GM19372 (cell line): ENCODE results near the gene MMP24.
"Not testable (repeated sequence)": the region's sequence is repeated elsewhere in the genome, so short reads cannot be mapped to it uniquely, and the experiment has no call there.

ENCODE experiments used
- ATAC-seq: cut with Tn5 transposase; IDR thresholded peaks from one replicate; pipeline ENCODE4 v1.9.1; 2021; ENCODE audit warnings: mild to moderate bottlenecking, low read depth, moderate library complexity; ENCODE audit not compliant: unreplicated experiment

MMP24 gene

DNA sequence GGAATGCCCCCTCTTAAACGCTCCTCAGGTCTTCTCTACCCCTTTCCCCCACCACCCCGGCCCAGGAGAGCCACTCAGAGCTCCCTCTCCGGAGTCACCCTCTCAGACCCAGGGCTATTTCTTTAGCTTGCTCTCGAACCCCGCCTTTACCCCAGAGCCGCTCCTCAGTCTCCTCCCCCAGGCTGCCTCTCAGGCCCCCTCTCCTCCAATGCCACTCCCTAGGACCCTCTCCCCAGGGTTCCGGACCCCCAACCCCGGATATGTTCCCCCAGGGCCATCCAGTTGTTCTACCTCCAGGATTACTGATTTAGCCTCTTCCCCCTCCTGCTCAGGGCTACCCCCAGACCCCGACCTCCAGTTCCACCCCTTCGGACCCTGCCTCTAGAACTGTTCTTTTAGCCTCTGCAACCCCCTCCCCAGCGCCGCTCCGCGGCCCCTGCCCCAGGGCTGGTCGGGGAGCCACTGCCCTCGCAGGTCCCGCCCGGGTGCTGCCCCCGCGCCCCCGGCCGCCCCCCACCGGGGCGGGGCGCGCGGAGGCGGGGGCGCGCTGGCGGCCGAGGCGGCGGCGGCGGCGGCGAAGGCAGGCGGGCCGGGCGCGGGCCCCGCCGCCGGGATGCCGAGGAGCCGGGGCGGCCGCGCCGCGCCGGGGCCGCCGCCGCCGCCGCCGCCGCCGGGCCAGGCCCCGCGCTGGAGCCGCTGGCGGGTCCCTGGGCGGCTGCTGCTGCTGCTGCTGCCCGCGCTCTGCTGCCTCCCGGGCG lies at the start of gene MMP24:
TSS of gene MMP24 (plus strand) at position 565 of the 758 bp plus-strand sequence. CDS start at position 614, 49 bp downstream.
- no peak for ATAC-seq

DNA sequence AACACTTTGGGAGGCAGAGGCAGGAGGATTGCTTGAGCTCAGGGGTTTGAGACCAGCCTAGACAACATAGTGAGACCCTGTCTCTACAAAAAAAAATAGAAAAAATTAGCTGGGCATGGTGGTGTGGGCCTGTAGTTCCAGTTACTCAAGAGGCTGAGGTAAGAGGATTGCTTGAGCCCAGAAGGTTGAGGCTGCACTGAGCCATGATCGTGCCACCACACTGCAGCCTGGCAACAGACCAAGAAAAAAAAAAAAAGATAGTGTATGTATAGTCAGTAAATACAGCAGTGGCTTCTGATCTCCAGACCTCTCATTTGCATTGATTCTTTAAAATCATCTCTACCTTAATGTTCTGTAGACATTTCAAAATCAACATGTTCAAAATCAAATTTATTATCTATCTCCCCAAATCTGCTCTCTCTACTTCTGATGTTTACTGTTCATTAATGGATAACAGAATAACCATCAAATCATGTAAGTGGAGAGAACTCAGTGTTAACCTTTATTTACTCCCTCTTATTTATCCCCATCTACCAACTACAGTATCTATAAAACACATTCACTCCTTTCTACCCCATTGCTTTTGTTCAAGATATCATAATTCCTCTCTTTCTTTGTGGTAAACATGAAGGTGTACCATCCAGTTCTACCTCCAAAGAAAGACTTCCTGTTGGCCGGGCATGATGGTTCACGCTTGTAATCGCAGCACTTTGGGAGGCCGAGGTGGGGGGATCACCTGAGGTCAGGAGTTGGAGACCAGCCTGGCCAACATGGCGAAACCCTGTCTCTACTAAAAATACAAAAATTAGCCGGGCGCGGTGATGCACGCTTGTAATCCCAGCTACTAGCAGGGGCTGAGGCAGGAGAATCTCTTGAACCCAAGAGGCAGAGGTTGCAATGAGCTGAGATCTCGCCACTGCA lies 46.9 kb upstream of the MMP24 start:
- no peak for ATAC-seq

DNA sequence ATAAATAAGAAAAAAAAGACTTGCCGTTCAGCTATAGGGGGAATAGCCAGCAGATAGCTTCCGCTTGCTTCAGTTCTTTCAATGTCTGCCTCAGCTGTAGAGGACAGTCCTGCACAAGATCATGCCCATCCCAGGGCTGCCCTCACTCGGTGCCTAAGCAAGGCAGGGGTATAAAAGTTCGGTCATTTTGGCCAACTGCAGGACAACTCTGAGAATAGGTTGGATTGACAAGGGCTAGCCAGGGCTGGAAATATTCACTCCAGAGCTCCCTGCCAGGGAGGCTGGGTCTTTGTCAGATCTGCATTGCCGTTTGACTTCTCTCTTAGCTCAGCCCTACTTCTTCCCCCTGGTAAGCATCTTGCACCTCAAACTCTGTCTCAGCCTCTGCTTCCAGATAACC lies 46.2 kb upstream of the MMP24 start:
- ATAC-seq = no peak

DNA sequence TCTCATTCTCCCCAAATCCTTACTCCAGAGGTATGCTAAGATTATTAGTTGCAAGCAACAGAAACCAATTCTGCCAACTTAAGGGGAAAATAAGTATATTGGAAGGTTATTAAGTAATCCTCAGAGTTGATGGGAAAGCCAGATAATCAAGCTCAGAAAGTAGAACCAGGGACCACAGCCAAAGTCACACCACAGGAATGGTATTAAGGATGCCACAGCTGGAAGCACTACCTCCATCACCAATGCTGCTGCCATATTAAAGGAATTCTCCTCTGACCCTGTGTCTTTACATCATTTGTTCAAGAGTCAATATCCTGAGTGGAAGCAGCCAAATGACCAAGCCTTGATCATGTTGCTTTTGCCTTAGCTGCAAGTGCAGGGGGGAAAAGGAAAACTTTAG lies 44.8 kb upstream of the MMP24 start:
- ATAC-seq = no peak

- not testable (repeated sequence) for ATAC-seq
Measured at GRCh38 chr20:35186691-35187289, 39.7 kb upstream of the MMP24 start.

- ATAC-seq = no peak
Measured at GRCh38 chr20:35187584-35188190, 38.8 kb upstream of the MMP24 start.

DNA sequence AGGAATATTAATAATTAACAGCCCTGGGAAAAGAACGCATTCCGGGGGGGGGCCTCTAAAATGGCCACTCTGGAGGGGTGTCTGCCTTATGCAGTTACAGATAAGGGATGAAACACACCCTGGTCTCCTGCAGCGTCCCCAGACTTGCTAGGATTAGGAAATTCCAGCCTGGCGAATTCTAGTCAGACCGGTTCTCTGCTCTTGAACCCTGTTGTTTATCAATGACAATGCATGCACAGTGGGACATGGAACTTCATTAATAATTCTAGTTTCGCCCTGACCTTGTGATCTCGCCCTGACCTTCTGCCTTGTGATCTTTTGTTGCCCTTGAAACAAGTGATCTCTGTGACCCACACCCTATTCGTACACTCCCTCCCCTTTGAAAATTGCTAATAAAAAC lies 37.3 kb upstream of the MMP24 start:
- ATAC-seq = not testable (repeated sequence)

DNA sequence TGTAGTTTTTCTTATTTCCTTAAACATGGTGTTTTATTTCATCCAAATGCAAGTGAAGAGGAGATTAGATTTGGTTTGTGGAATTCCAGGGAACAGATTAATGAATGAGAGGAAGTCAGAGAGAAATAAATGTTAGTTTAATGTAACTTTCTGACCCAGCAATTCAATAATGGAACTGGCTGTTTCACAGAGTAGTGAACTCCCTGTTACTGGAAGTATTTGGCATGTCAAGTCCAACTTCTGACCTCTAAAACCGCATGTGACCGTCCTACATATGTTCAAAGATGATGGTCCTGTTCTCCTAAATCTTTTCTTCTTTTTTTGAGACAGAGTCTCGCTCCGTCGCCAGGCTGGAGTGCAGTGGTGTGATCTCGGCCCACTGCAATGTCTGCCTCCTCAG lies 35.9 kb upstream of the MMP24 start:
- ATAC-seq = no peak

DNA sequence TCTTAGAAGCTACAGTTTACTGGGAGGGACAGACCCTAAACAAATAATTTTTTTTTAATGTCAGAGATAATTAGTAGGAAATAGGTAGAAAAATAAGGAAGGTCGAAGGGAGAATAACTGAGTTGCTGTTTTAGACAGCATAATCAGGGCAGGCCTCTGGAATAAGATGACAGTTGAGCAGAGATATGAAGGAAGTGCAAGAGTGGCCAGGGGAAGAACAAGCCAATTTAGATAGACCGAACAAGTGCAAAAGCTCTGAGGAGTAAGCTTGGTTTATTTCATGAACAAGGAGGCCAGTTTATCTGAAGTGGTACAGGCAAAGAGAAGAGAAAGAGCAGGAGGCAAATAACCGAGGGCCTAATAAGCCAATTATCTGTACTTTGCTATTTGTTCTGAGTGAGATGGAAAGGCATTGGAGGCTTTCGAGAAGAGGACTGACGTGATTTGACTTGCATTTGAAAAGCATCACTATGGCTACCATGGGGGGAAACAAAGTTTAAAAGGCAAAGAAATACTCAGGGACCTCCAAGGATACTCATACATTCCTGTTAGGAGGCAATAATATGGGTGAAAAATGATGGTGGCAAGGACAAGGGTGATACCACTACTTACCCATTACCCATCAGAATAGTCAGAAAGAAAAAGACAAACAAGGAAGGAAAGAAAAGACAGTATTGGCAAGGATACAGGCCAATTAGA lies 34.9 kb upstream of the MMP24 start:
- ATAC-seq = no peak

- ATAC-seq = no peak
Measured at GRCh38 chr20:35192118-35192872, 34.2 kb upstream of the MMP24 start.

- ATAC-seq = not testable (repeated sequence)
Measured at GRCh38 chr20:35193031-35193791, 33.3 kb upstream of the MMP24 start.

DNA sequence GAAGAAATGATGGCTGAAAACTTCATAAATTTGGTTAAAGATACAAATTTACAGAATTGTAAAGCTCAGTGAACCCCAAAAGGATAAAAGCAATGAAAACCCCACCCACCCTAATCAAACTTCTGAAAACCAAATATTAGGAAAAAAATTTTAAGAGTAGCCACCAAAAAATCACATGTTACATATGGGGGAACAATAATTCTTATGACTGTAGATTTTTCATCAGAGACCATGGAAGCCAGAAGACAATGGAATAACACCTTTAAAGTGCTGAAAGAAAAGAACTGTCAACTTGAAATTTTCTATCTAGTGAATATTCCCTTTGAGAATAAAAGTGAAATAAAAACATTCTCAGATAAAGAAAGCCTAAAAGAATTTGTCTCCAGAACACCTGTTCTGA lies 30.2 kb upstream of the MMP24 start:
- no peak for ATAC-seq

DNA sequence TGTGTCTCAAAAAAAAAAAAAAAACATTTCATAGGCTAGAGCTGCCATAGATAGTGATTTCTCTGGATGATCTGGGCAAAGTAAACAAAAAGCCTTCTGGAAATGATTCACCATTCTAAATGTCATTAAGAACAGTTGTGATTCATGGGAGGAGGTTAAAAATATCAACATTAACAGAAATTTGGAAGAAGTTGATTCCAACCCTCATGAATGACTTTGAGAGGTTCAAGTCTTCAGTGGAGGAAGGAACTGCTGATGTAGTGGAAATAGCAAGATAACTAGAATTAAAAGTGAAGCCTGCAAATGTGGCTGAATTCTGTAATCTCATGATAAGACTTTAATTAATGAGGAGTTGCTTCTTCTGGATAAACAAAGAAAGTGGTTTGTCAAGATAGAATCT lies 26.8 kb upstream of the MMP24 start:
- ATAC-seq = no peak

DNA sequence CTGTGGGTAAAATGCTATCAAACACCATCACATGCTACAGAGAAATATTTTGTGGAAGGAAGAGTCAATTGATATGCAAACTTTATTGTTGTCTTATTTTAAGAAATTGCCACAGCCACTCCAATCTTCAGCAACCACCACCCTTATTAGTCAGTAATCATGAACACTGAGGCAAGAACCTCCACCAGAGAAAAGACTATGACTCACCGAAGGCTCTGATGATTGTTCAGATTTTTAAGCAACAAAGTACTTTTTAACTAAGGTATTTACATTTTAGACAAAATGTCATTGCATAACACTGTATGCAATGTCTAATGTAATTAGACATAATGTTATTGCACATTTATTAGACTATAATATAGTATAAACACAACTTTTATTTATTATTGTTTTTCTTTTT lies 26.2 kb upstream of the MMP24 start:
- no peak for ATAC-seq

GRCh38 chr20:35201467-35201866 lies 25.0 kb upstream of the MMP24 start:
- not testable (repeated sequence) for ATAC-seq

- ATAC-seq = no peak
Measured at GRCh38 chr20:35206802-35207201, 19.7 kb upstream of the MMP24 start.

- no peak for ATAC-seq
Measured at GRCh38 chr20:35207950-35208611, 18.4 kb upstream of the MMP24 start.
